Ovary (tissue), 9 donors: ENCODE results near the gene NME7. TPM values are rescaled to one million over a fixed set of nuclear protein-coding genes. Genes with fewer than 3 reads are reported as not detected.

Source experiments
- DNase-seq, 5 donors: peaks; one replicate each; pipeline ENCODE4 v3.0.0-alpha.2; 2019 to 2020
- H3K27ac ChIP-seq, 2 donors: fragments of 200-600 bp; one replicate each; pipeline versions ENCODE4 v1.5.1 to v1.8.0; 2019 to 2022
- H3K27me3 ChIP-seq: fragments of 200-600 bp; one replicate; pipeline ENCODE4 v1.8.0; 2022
- H3K36me3 ChIP-seq: fragments of 200-600 bp; sonication (generic); one replicate; pipeline ENCODE4 v1.5.1; 2019
- H3K4me1 ChIP-seq: one replicate; pipeline ENCODE4 v1.8.1; 2013; ENCODE audit warnings: mild to moderate bottlenecking, moderate library complexity; ENCODE audit not compliant: insufficient read depth
- H3K4me3 ChIP-seq: fragments of 200-600 bp; sonication (generic); one replicate; pipeline ENCODE4 v1.5.1; 2017
- H3K9me3 ChIP-seq, 2 donors: fragments of 200-600 bp in 1 of 2; sonication (generic) in 1 of 2; one replicate each; pipeline versions ENCODE4 v1.5.1 to v1.8.1; 2013 to 2019; ENCODE audit warnings: mild to moderate bottlenecking in 1 of 2, moderate library complexity in 1 of 2
- EP300 ChIP-seq: sonication (generic); formaldehyde crosslinking; IDR thresholded peaks from one replicate; pipeline ENCODE4 v1.6.1; 2017; ENCODE audit warnings: antibody characterized with exemption
- POLR2A ChIP-seq: fragments of 450-650 bp; IDR thresholded peaks from one replicate; pipeline ENCODE4 v1.6.1; 2017; ENCODE audit warnings: antibody characterized with exemption, mild to moderate bottlenecking, moderate library complexity
- WGBS, 3 donors: extraction: QIAGEN DNeasy Blood & Tissue Kit in 1 of 3; methylation state at CpG; one replicate each; pipeline versions ENCODE4 v1.1.5 to v1.1.7; 2013 to 2017; 5-methylcytosine and 5-hydroxymethylcytosine counted together
- intact Hi-C, 4 donors: fragments of 100-400 bp; cut with DNase I; formaldehyde crosslinking; loops; one replicate each; pipeline versions ENCODE4 v1.11.0 to v1.15.1; 2022 to 2023
- polyA plus RNA-seq, 2 donors: library from polyadenylated mRNA; stranded (reverse); fragments of 200-250 nt in 1 of 2; fragments of 350-450 nt in 1 of 2; fragmentation: Illumina TruSeq in 1 of 2; extraction: RNeasy Lipid Tissue Mini Kit (QIAGEN cat#74804) in 1 of 2; gene quantifications; one replicate each; pipeline ENCODE4 v1.2.3, GENCODE V29; 2013 to 2014
- total RNA-seq, 7 donors: library from RNA; depleted of rRNA in 2 of 7; stranded (reverse); fragments of >200 nt in 2 of 7; fragmentation: NEBNext Ultra II Directional in 3 of 7; extraction: Animal tissue kit (Norgen Biotek cat#: 25700) in 3 of 7; gene quantifications; one replicate each; pipeline versions ENCODE4 v1.1.0 to v1.2.4, GENCODE V29; 2016 to 2023
- TF ChIP-seq, protein P1 (sequence below), 3 donors: fragments of 450-650 bp in 2 of 3; fragments of 200-600 bp in 1 of 3; IDR thresholded peaks; one replicate each; pipeline versions ENCODE4 v1.5.1 to v1.8.0; 2016 to 2022; ENCODE audit warnings: antibody characterized with exemption in 3 of 3, mild to moderate bottlenecking in 1 of 3
- donor health status: DM: no; HTN: no; CAD: no; lungs with moderate emphysema.
- donor health status: DM: no; HTN: no; CAD: no.
- donor health status: Bipolar disorder and iron deficiency.
- donor health status: DM: yes; HTN: yes; CAD: no.
- donor health status: DM: no; HTN: no; CAD: no.
- donor health status: DM: yes; HTN: yes; CAD: no.

The NME7 gene
- total and polyA plus RNA-seq, 9 donors, result 14.2 to 30.0 (median 18.4) TPM

DNA sequence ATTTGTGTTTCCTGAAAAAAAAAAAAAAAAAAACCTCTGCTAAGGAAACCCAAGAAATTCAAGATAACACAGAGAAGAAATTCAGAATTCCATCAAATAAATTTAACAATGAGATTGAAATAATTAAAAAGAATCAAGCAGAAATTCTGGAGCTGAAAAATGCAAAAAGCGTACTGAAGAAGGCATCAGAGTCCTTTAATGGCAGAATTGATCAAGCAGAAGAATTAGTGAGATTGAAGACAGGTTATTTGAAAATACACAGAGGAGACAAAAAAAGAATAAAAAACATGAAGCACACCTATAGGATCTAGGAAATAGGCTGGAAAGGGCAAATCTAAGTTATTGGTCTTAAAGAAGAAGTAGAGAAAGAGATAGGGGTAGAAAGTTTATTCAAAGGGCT lies 38.2 kb downstream of the NME7 start:
- H3K36me3 ChIP-seq, result no peaks in the 10 kb centered on the region
- WGBS, 3 donors, result 91 to 100% (median 98%) methylated on average over 1 of the region's 1 CpG

DNA sequence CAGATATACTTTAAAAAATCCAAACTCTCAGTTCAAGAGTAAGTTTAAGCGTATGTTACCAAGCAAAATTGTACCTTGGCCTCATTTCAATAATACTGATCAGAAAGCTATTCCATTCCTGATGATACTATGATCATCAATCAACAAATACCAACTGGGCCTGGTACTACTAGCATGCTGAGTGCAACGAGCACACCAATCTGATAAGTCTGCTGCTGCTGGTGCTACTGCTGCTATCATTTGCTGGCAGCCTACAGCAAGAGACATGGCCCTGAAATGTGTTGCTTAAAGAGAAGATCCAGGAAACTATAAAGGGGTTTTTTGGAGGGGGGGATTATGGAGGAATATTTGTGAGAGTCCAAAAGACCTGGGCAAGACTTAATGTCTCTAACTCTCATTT lies 39.7 kb downstream of the NME7 start:
- no peak overlapping the region for H3K27ac ChIP-seq
- no peak for DNase-seq
- no peaks in the 10 kb centered on the region for H3K36me3 ChIP-seq
- intact Hi-C loops, result no loop called here
- 90 to 96% (median 92%) methylated on average over 2 of the region's 2 CpGs for WGBS, 3 donors
- no peaks in the 10 kb centered on the region for H3K27me3 ChIP-seq
- TF ChIP-seq, protein P1, sequence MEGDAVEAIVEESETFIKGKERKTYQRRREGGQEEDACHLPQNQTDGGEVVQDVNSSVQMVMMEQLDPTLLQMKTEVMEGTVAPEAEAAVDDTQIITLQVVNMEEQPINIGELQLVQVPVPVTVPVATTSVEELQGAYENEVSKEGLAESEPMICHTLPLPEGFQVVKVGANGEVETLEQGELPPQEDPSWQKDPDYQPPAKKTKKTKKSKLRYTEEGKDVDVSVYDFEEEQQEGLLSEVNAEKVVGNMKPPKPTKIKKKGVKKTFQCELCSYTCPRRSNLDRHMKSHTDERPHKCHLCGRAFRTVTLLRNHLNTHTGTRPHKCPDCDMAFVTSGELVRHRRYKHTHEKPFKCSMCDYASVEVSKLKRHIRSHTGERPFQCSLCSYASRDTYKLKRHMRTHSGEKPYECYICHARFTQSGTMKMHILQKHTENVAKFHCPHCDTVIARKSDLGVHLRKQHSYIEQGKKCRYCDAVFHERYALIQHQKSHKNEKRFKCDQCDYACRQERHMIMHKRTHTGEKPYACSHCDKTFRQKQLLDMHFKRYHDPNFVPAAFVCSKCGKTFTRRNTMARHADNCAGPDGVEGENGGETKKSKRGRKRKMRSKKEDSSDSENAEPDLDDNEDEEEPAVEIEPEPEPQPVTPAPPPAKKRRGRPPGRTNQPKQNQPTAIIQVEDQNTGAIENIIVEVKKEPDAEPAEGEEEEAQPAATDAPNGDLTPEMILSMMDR (IDR thresholded peaks at IDR 0.05), result no peak
- no peak for TF ChIP-seq EP300
- no peak overlapping the region for H3K4me3 ChIP-seq
- H3K4me1 ChIP-seq, result no peaks in the 10 kb centered on the region
- H3K9me3 ChIP-seq, result no peaks in the 10 kb centered on the region

More for the DNA sequence above, 38.2 kb downstream of the NME7 start:
- no peaks in the 10 kb centered on the region for H3K27me3 ChIP-seq
- no peak for DNase-seq
- TF ChIP-seq EP300, result no peak
- TF ChIP-seq POLR2A, result no peak
- TF ChIP-seq, protein P1 (IDR thresholded peaks at IDR 0.05), result no peak
- no peaks in the 10 kb centered on the region for H3K9me3 ChIP-seq
- H3K4me3 ChIP-seq, result no peak overlapping the region
- no peaks in the 10 kb centered on the region for H3K4me1 ChIP-seq
- intact Hi-C loops, result no loop called here
- H3K27ac ChIP-seq, result no peak overlapping the region

DNA sequence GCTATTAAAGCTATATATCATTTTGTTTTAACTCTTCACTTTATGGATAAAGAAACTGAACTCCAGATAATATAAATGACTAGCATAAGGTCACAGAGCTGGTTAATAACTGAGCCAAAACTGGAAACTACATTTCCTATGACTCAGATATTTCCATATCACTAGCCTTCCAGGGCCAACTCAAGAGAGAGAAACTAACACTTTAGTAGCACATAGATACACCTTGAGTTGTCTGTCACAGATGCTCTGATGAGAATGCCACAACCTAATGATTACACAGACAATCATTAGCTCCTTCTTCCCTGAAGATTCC lies 40.7 kb downstream of the NME7 start:
- Histone ChIP-seq H3K9me3 (no peaks in the 10 kb centered on the region), H3K4me1 (no peaks in the 10 kb centered on the region), H3K27me3 (no peaks in the 10 kb centered on the region), H3K27ac (no peak overlapping the region), H3K36me3 (no peaks in the 10 kb centered on the region), H3K4me3 (no peak overlapping the region)
- intact Hi-C loops, result no loop called here
- DNase-seq, result no peak
- TF ChIP-seq, protein P1 (IDR thresholded peaks at IDR 0.05), result no peak
- no peak for TF ChIP-seq POLR2A
- TF ChIP-seq EP300, result no peak

GRCh38 chr1:169326261-169326955 lies 41.2 kb downstream of the NME7 start:
- no peak for DNase-seq
- intact Hi-C loops, result no loop called here
- TF ChIP-seq POLR2A, result no peak
- WGBS, 3 donors, result 85 to 88% (median 86%) methylated on average over 3 of the region's 3 CpGs
- Histone ChIP-seq H3K9me3 (no peaks in the 10 kb centered on the region), H3K27me3 (no peaks in the 10 kb centered on the region), H3K4me1 (no peaks in the 10 kb centered on the region), H3K36me3 (no peaks in the 10 kb centered on the region), H3K4me3 (no peak overlapping the region), H3K27ac (no peak overlapping the region)

GRCh38 chr1:169325117-169325516 lies 42.5 kb downstream of the NME7 start:
- Histone ChIP-seq H3K9me3 (no peaks in the 10 kb centered on the region), H3K4me3 (no peak overlapping the region), H3K4me1 (no peaks in the 10 kb centered on the region), H3K36me3 (no peaks in the 10 kb centered on the region), H3K27ac (no peak overlapping the region), H3K27me3 (no peaks in the 10 kb centered on the region)
- no peak for TF ChIP-seq EP300
- TF ChIP-seq, protein P1 (IDR thresholded peaks at IDR 0.05), result no peak
- no peak for TF ChIP-seq POLR2A
- 91 to 100% (median 96%) methylated on average over 1 of the region's 1 CpG for WGBS, 3 donors
- intact Hi-C loops, result no loop called here
- DNase-seq, result no peak
